Osteoblast (primary cell): ENCODE results near the gene ZNF578. TPM values are rescaled to one million over a fixed set of nuclear protein-coding genes. Genes with fewer than 3 reads are reported as not detected.

Source experiments
- DNase-seq: peaks from one replicate; pipeline ENCODE4 v3.0.0; 2011; ENCODE audit warnings: low spot score, mixed read lengths; ENCODE audit not compliant: insufficient read length; ENCODE audit errors: missing footprints
- H2AFZ ChIP-seq: 2 replicates; pipeline ENCODE4 v1.6.0; 2011; ENCODE audit warnings: mild to moderate bottlenecking, low read length
- H3K27ac ChIP-seq: 2 replicates; pipeline ENCODE4 v1.5.1; 2011; ENCODE audit warnings: mild to moderate bottlenecking, low read depth, low read length, moderate library complexity
- H3K27me3 ChIP-seq: 2 replicates; pipeline ENCODE4 v1.6.0; 2012; ENCODE audit warnings: mild to moderate bottlenecking, control low read depth, inconsistent platforms, low read length, moderate library complexity; ENCODE audit not compliant: insufficient read depth
- H3K36me3 ChIP-seq: 2 replicates; pipeline ENCODE4 v1.5.1; 2011; ENCODE audit warnings: mild to moderate bottlenecking, low read length, control low read depth, moderate library complexity; ENCODE audit not compliant: insufficient read depth
- H3K4me1 ChIP-seq: 2 replicates; pipeline ENCODE4 v1.5.1; 2011; ENCODE audit warnings: mild to moderate bottlenecking, low read length, control low read depth, moderate library complexity; ENCODE audit not compliant: insufficient read depth
- H3K4me2 ChIP-seq: 2 replicates; pipeline ENCODE4 v1.6.0; 2011; ENCODE audit warnings: mild to moderate bottlenecking, low read length; ENCODE audit not compliant: insufficient read depth
- H3K4me3 ChIP-seq: fragments of 200-600 bp; sonication (generic); 3 replicates; pipeline ENCODE4 v1.5.1; 2012; ENCODE audit warnings: mild to moderate bottlenecking, low read length, inconsistent platforms; ENCODE audit not compliant: insufficient read depth
- H3K79me2 ChIP-seq: 2 replicates; pipeline ENCODE4 v1.6.0; 2012; ENCODE audit warnings: mild to moderate bottlenecking, low read length, control low read depth, inconsistent platforms; ENCODE audit not compliant: insufficient read depth
- H3K9me3 ChIP-seq: 2 replicates; pipeline ENCODE4 v1.5.1; 2011; ENCODE audit warnings: low read depth, low read length, control low read depth
- H4K20me1 ChIP-seq: 2 replicates; pipeline ENCODE4 v1.6.0; 2012; ENCODE audit warnings: mild to moderate bottlenecking, low read length, control low read depth; ENCODE audit not compliant: insufficient read depth
- total RNA-seq: library from RNA; depleted of rRNA; stranded (reverse); fragments of >200 nt; gene quantifications from 2 replicates; pipeline ENCODE4 v1.2.3, GENCODE V29; 2012
- TF ChIP-seq, protein P1 (sequence below): IDR thresholded peaks from 2 replicates; pipeline ENCODE4 v1.5.1; 2011; ENCODE audit warnings: mild to moderate bottlenecking, low read depth, low read length, moderate library complexity; ENCODE audit errors: extremely low read depth

The ZNF578 gene
- total RNA-seq, 1 donor, result 2.5 TPM

DNA sequence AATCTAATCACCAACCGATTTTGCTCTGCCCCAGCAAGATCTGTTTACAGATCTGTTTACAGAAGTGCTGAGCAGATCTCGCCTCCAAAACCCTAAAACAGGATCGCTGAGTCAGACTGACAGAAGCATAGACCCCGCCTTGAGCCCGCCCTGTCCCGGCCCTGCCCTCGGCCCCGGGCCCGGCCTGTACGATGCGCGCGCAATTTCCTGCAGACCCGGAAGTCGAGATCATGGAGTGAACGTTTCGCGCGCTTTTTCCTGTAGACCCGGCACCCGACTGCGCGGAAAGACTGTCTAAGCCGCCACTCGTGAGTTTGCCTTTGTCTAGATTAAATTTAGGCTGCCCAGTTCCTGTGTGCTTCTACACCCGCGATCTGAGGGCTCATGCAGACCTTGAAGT, 24.4 kb upstream of the ZNF578 start, which contains the start of gene ZNF534:
TSS of gene ZNF534 (plus strand) at position 212 of the 400 bp plus-strand sequence. CDS start 2,327 bp downstream, outside the sequence.
- H3K27ac ChIP-seq, result no peak within 1 kb of the TSS
- H3K27me3 ChIP-seq, result no peaks in the 10 kb centered on the region
- no peaks in the 10 kb centered on the region for H3K79me2 ChIP-seq
- no peak within 1 kb of the TSS for H2AFZ ChIP-seq
- TF ChIP-seq, protein P1, sequence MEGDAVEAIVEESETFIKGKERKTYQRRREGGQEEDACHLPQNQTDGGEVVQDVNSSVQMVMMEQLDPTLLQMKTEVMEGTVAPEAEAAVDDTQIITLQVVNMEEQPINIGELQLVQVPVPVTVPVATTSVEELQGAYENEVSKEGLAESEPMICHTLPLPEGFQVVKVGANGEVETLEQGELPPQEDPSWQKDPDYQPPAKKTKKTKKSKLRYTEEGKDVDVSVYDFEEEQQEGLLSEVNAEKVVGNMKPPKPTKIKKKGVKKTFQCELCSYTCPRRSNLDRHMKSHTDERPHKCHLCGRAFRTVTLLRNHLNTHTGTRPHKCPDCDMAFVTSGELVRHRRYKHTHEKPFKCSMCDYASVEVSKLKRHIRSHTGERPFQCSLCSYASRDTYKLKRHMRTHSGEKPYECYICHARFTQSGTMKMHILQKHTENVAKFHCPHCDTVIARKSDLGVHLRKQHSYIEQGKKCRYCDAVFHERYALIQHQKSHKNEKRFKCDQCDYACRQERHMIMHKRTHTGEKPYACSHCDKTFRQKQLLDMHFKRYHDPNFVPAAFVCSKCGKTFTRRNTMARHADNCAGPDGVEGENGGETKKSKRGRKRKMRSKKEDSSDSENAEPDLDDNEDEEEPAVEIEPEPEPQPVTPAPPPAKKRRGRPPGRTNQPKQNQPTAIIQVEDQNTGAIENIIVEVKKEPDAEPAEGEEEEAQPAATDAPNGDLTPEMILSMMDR, result no peak
- H3K4me2 ChIP-seq, result no peak within 1 kb of the TSS
- H3K36me3 ChIP-seq, result no peaks in the 10 kb centered on the region
- no peak within 1 kb of the TSS for H3K4me3 ChIP-seq
- DNase-seq, result no peak
- peaks cover 2% of the 10 kb centered on the region for H3K9me3 ChIP-seq
- H4K20me1 ChIP-seq, result no peaks in the 10 kb centered on the region
- H3K4me1 ChIP-seq, result no peaks in the 10 kb centered on the region

DNA sequence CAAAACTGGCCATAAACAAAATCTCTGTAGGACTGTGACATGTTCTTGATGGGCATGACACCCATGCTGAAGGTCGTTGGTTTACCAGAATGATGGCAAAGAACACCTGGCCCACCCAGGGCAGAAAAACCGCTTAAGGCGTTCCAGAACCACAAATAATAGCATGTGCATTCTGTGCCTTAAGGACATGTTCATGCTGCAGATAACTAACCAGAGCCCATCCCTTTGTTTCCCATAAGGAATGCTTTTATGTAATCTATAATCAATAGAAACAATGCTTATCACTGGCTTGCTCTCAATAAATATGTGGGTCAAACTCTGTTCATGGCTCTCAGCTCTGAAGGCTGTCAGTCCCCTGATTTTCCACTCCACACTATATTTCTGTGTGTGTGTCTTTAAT, 11.2 kb upstream of the ZNF578 start:
- Histone ChIP-seq H4K20me1 (no peaks in the 10 kb centered on the region), H3K4me3 (no peak overlapping the region), H3K36me3 (no peaks in the 10 kb centered on the region), H2AFZ (no peak overlapping the region), H3K27me3 (no peaks in the 10 kb centered on the region), H3K27ac (no peak overlapping the region), H3K4me1 (no peaks in the 10 kb centered on the region), H3K79me2 (no peaks in the 10 kb centered on the region), H3K9me3 (peaks cover 3% of the 10 kb centered on the region), H3K4me2 (no peak overlapping the region)
- TF ChIP-seq, protein P1, result no peak
- DNase-seq, result no peak

DNA sequence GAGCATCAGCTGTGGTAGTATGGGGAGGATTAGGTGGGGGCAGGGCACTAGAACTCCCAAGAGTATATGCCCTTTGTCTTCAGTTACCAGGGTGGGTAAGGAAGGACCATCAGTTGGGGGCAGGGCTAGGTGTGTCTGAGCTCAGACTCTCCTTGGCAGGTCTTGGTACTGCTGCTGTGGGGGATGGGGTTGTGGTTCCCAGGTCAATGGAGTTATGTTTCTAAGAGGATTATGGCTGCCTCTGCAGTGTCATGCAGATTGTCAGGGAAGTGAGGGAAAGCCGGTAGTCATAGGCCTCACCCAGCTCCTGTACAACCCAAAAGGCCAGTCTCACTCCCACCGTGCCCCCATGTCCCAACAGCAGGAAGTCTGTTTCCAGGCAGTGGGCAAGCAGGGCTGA, 8.8 kb upstream of the ZNF578 start:
- no peak overlapping the region for H3K27ac ChIP-seq
- no peaks in the 10 kb centered on the region for H3K4me1 ChIP-seq
- H3K36me3 ChIP-seq, result no peaks in the 10 kb centered on the region
- H4K20me1 ChIP-seq, result no peaks in the 10 kb centered on the region
- no peak for DNase-seq
- H3K27me3 ChIP-seq, result no peaks in the 10 kb centered on the region
- no peak overlapping the region for H3K4me2 ChIP-seq
- no peak overlapping the region for H3K4me3 ChIP-seq
- H2AFZ ChIP-seq, result no peak overlapping the region
- H3K9me3 ChIP-seq, result peaks cover 3% of the 10 kb centered on the region
- no peaks in the 10 kb centered on the region for H3K79me2 ChIP-seq
- TF ChIP-seq, protein P1, result no peak

DNA sequence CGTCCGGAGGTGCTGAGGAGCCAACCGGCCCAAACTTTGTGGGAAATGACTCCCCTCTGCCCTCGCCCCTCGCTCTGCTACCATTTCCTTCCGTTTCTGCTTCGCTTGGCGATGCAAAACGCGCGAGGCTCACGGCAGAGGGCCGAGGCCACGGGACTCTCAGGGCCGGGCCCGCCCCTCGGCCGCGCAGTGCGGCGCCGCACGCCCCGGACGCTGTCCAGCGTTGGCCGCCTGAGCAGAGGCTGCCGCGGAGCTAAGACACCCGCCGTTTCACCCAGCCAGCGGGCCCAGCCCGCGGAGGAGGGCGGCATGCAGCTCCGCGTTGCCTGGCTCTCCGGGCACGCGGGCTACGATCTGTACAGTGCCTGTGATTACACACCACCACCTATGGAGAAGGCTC, 2.1 kb upstream of the ZNF578 start:
- Histone ChIP-seq H3K4me3 (no peak overlapping the region), H3K4me1 (no peaks in the 10 kb centered on the region), H3K36me3 (peaks cover 5% of the 10 kb centered on the region), H2AFZ (peak overlapping the region; percentile 77), H3K27ac (no peak overlapping the region), H3K79me2 (peaks cover 2% of the 10 kb centered on the region), H3K9me3 (peaks cover 3% of the 10 kb centered on the region), H4K20me1 (no peaks in the 10 kb centered on the region), H3K27me3 (no peaks in the 10 kb centered on the region), H3K4me2 (no peak overlapping the region)
- TF ChIP-seq, protein P1, result no peak
- peak; percentile 30 for DNase-seq
